H1 (cell line): ENCODE measurements around the gene PTPRD.

Source experiments
- RNF2 ChIP-seq: fragments of 200-900, 300-1000 bp; sonication (generic); IDR thresholded peaks from 2 replicates; pipeline ENCODE4 v1.7.1; 2016; ENCODE audit warnings: borderline replicate concordance, low read depth, mild to moderate bottlenecking, antibody characterized with exemption, low read length; ENCODE audit not compliant: poor library complexity, severe bottlenecking; ENCODE audit errors: missing control alignments
- TF ChIP-seq, protein P1 (sequence below), 3 experiments: IDR thresholded peaks; 1 replicate in 2 of 3; 2 replicates in 1 of 3; pipeline versions ENCODE4 v1.5.1 to v1.6.1; 2011; ENCODE audit warnings: low read length in 3 of 3, mild to moderate bottlenecking in 3 of 3, inconsistent platforms in 2 of 3, low read depth in 1 of 3, moderate library complexity in 1 of 3; ENCODE audit not compliant: insufficient read depth in 1 of 3; ENCODE audit errors: control extremely low read depth in 1 of 3

DNA sequence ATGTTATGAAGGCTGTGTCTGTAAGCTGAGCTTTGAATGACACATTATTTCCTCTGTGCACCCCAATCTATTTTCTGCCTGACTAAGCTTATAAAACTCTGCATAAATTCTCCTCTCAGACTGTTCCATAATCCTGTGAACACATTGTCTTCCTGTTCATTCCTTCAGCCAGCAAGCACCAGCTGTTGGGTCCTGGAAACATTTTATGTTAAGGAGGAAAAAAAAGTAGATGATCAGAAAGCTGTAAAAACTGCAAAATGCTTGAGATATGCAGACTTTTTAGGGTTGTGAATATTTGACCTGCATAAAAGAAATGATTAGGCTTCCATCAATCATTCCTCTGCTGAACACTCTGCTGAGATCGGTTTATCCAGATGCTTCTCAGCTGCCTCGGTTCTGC is 1567.2 kb downstream of the PTPRD start:
- TF ChIP-seq, protein P1, sequence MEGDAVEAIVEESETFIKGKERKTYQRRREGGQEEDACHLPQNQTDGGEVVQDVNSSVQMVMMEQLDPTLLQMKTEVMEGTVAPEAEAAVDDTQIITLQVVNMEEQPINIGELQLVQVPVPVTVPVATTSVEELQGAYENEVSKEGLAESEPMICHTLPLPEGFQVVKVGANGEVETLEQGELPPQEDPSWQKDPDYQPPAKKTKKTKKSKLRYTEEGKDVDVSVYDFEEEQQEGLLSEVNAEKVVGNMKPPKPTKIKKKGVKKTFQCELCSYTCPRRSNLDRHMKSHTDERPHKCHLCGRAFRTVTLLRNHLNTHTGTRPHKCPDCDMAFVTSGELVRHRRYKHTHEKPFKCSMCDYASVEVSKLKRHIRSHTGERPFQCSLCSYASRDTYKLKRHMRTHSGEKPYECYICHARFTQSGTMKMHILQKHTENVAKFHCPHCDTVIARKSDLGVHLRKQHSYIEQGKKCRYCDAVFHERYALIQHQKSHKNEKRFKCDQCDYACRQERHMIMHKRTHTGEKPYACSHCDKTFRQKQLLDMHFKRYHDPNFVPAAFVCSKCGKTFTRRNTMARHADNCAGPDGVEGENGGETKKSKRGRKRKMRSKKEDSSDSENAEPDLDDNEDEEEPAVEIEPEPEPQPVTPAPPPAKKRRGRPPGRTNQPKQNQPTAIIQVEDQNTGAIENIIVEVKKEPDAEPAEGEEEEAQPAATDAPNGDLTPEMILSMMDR (IDR thresholded peaks at IDR 0.05; ENCODE audit: control extremely low read depth in 1 of 3, insufficient read depth in 1 of 3, low read depth in 1 of 3, low read length in 3 of 3), result no peak
- TF ChIP-seq RNF2, result no peak
